WI38 (cell line): ENCODE results near the gene SIT1.
A peak's percentile ranks its signal among the peaks of the same experiment; 100 is the strongest.

ENCODE experiments used
- H3K4me3 ChIP-seq: 2 replicates; pipeline ENCODE4 v1.5.1; 2011; ENCODE audit warnings: low read depth, mild to moderate bottlenecking, control low read depth, low read length
- TF ChIP-seq, protein P1 (sequence below): IDR thresholded peaks from 2 replicates; pipeline ENCODE4 v1.5.1; 2012; ENCODE audit warnings: low read depth, mild to moderate bottlenecking, control low read depth, low read length

SIT1 gene

DNA sequence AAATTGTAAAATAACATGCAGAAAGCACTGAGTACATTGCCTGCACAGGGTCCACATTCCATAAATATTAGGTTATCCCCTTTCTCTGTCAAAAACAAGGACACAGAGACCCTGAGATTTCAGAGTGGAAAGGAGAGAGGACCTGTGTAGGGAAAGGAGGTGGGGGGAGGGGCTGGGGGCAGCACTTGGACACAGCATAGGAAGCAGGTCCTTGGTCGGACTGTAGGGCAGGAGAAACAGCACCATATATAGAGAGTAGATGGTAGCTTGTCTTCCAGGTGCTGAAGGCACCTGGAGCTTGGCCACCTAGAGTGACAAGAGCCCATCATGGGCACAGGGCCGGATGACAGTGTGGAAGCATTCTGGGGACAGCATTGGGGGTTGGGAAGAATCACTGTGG, 36.6 kb upstream of the SIT1 start:
- TF ChIP-seq, protein P1, sequence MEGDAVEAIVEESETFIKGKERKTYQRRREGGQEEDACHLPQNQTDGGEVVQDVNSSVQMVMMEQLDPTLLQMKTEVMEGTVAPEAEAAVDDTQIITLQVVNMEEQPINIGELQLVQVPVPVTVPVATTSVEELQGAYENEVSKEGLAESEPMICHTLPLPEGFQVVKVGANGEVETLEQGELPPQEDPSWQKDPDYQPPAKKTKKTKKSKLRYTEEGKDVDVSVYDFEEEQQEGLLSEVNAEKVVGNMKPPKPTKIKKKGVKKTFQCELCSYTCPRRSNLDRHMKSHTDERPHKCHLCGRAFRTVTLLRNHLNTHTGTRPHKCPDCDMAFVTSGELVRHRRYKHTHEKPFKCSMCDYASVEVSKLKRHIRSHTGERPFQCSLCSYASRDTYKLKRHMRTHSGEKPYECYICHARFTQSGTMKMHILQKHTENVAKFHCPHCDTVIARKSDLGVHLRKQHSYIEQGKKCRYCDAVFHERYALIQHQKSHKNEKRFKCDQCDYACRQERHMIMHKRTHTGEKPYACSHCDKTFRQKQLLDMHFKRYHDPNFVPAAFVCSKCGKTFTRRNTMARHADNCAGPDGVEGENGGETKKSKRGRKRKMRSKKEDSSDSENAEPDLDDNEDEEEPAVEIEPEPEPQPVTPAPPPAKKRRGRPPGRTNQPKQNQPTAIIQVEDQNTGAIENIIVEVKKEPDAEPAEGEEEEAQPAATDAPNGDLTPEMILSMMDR: no peak
- H3K4me3 ChIP-seq: peak overlapping the region; percentile 100

DNA sequence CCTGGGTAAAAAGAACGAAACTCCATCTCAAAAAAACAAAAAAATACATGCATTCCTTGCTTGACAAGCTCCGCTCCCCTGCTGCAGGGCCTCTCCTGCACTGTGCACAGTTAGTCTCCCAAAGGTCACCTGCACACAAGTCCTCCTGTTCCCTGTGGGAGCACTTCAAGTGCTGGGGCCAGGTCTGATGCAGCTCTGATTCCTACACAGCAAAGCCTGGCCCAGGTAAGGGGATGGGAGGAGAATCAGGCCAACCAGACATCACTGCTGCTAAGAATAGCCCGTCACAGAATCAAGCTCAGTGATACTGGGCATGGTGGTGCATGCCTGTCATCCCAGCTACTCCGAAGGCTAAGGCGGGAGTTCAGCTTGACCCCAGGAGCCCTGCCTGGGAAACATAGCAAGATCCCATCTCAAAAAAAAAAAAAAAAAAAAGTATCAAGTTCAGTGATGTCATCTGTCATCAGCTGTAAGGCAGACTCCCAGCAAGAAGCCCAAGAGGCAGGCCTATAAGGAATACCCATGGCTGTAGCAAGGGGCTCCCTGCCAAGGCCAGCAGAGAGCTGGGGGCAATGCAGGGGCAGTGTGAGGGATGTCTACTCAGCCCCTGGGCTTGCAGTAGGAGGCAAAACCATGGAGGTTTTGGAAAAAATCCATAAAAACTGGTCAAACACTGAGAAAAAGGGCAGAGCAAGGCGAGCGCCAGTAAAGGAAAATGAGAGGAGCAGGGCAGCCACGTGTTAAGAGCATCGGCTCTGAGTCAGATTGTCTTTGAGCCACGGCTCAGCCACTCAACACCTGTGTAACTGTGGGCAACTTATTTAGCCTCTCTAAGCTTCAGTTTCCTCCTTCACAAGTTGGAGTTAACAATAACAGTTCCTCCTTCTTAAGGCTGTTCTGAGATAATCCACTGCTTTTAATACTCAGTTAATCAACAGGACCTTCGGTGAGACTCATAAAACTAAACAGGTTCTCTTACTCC, 35.8 kb upstream of the SIT1 start:
- H3K4me3 ChIP-seq: peak overlapping the region; percentile 100
- TF ChIP-seq, protein P1: no peak

DNA sequence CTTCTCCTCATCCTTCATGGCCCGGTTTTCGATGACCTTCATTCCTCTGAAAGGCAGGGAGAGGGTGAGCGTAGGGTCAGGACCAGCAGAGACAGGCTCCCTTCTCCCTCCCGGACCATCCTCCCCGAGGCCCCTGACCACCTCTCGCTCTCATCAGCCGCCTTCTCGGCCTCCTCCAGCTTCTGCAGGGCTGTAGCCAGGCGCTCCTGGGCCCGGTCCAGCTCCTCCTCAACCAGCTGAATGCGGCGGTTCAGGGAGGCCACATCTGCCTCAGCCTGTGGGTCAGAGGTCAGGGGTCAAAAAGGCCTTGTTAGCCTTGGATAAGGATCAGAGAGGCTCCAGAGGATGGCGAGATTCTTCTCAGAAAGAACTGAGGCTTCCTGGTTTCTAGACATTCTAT, 34.8 kb upstream of the SIT1 start:
- TF ChIP-seq, protein P1: no peak
- H3K4me3 ChIP-seq: peak overlapping the region; percentile 22

DNA sequence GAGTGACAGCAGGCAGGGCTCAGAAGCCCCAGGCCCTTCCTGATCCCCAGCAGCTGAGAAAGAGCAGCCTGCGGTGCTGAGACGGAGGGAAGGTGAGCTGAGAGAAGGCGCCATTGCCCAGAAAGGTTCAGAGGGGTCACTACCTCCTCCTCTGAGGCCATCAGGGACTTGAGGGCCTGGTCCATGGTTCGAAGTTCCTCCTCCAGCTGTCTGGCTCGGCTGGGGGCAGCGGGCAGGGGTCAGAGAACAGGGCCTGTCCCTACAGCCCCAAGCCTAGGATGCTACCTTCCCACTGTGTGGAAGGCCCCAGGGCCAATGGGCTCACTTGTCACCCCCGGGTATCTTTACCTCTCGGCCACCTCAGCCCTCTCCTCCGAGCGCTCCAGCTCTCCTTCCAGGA, 34.2 kb upstream of the SIT1 start:
- TF ChIP-seq, protein P1: no peak
- H3K4me3 ChIP-seq: peak overlapping the region; percentile 22; the same call in 1 of the 2 replicates

DNA sequence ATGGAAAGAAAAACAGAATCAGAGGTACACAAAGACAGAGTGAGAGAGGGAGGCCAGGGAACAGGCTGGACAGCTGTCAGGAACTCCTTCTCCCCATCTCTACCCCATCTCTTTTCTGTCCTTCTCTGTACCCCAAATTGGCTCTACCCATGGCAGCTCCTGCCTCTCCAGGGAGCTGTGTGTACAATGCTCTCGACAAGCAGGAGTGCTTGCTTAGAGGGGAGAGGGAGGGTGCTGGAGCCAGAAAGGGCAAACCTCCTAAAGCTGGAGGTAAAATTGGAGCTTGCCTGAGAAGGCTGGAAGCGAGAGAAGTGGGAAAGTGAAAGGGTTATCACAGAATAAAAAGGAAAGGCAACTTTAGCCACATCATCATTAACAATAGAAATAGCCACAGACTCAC, 32.6 kb upstream of the SIT1 start:
- no peak overlapping the region for H3K4me3 ChIP-seq
- TF ChIP-seq, protein P1: no peak

DNA sequence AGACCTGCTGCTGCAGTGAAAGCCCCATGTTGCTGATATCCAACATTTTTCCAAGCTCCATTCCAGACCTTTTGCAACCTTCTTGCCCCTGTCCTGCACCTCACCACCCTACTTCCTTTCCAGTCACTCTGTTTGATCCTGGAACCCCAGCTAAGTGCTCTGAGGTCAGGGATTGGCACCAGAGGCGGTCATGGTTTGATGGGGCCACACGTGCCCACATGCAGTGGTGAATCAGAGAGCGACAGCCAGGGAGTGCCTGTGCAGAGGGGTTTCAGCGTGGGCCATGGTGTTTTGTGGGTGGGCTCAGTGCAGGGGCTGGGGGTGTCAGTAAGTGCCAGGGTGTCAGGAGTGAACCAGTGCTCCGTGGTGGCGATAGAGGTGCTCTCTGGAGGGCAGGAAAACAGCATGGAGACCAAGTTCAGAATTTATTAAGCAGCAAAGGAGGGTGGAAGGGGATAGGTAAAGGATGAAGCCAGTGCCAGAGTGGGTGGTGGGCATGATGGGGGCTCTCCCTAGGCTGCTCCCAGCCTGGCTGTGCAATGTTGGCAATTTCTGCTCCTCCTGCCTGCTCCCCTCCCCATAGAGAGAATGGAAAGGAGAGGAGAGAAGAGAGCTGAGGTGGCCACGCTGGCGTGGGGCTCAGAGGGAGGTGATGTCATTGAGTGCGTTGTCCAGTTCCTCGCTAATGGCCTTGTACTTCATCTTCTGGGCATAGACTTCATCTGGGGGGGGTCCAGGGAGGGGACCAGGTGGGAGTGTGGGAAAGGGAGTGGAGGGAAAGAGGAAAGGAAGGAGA, 32.0 kb upstream of the SIT1 start:
- TF ChIP-seq, protein P1: no peak
- no peak overlapping the region for H3K4me3 ChIP-seq
